ENCODE results near the gene SDK2.

SDK2 gene

GRCh38 chr17:73343739-73344454 is 300.3 kb downstream of the SDK2 start:
- H3K4me3 ChIP-seq (ENCODE audit: low read length), result no peak overlapping the region
- H3K27me3 ChIP-seq (ENCODE audit: control insufficient read depth, insufficient read depth, low read length), result no peaks in the 10 kb centered on the region

DNA sequence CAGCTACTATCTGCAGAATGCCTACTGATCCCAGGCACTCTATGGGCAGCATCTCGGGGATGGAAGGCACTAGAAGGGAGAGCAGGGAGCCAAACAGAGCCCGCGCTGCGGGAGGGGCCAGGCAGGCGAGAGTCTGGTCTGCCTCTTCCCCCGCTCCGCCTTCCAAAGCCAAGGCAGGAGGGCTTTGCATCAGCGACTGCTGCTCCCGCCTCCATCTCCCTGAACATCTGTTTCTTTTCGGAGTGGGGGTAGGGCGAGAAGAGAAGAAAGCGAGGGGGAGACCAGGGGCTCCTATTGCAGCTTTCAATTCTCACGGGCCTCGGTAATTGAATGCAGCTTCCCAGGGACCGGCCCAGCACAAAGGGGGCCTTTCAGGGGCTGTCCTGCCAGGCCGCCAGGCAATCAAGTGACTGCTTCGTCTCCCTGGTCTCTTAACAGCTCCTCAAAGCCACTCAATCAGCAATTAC is 301.0 kb downstream of the SDK2 start:
- Histone ChIP-seq H3K4me1 (ENCODE audit: control insufficient read depth, insufficient read depth, low read length) (peaks cover 24% of the 10 kb centered on the region), H3K27me3 (ENCODE audit: control insufficient read depth, insufficient read depth, low read length) (no peaks in the 10 kb centered on the region), H3K36me3 (ENCODE audit: control insufficient read depth, insufficient read depth, low read length) (no peaks in the 10 kb centered on the region), H3K4me3 (ENCODE audit: low read length) (no peak overlapping the region), H3K9me3 (ENCODE audit: control insufficient read depth, low read length) (no peaks in the 10 kb centered on the region), H3K9ac (ENCODE audit: low read length) (no peak overlapping the region)

More at GRCh38 chr17:73343739-73344454, 300.3 kb downstream of the SDK2 start:
- no peaks in the 10 kb centered on the region for H3K9me3 ChIP-seq (ENCODE audit: control insufficient read depth, low read length)
- no peak overlapping the region for H3K9ac ChIP-seq (ENCODE audit: low read length)
- no peaks in the 10 kb centered on the region for H3K36me3 ChIP-seq (ENCODE audit: control insufficient read depth, insufficient read depth, low read length)
- peaks cover 24% of the 10 kb centered on the region for H3K4me1 ChIP-seq (ENCODE audit: control insufficient read depth, insufficient read depth, low read length)

DNA sequence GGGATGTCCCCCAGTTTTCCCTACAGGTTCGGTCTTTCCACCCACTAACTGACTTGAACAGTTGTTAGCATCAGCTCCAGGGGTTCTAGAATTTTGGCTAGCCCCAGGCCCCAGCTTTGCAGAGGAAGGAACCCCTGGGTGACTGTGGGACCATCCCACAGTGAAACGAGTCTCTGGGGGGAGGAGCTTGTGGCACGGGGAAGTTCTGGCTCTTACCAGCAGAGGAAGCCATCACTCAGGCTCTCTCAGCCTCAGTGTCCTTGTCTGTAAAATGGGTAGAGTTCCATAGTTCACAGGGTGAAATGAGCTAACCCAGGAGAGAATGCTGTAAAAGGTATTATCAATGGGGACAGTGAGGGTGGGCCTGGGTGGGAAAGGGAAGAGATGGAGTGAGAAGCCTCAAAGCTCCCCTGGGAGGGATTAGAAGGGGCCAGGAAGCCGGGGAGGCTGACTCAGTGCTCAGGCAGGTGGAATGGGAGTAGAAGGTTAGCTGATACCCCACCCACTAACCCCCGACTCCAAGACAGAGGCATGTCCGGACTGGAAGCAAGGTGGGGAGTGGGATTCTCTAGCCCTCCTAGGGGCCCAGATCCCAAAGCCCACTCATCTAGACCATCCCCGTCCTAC is 301.6 kb downstream of the SDK2 start:
- Histone ChIP-seq H3K4me3 (ENCODE audit: low read length) (no peak overlapping the region), H3K36me3 (ENCODE audit: control insufficient read depth, insufficient read depth, low read length) (no peaks in the 10 kb centered on the region), H3K9me3 (ENCODE audit: control insufficient read depth, low read length) (no peaks in the 10 kb centered on the region), H3K4me1 (ENCODE audit: control insufficient read depth, insufficient read depth, low read length) (peaks cover 27% of the 10 kb centered on the region), H3K9ac (ENCODE audit: low read length) (no peak overlapping the region), H3K27me3 (ENCODE audit: control insufficient read depth, insufficient read depth, low read length) (no peaks in the 10 kb centered on the region)

GRCh38 chr17:73342050-73342522 is 302.2 kb downstream of the SDK2 start:
- Histone ChIP-seq H3K27me3 (ENCODE audit: control insufficient read depth, insufficient read depth, low read length) (no peaks in the 10 kb centered on the region), H3K4me3 (ENCODE audit: low read length) (no peak overlapping the region), H3K36me3 (ENCODE audit: control insufficient read depth, insufficient read depth, low read length) (no peaks in the 10 kb centered on the region), H3K9me3 (ENCODE audit: control insufficient read depth, low read length) (no peaks in the 10 kb centered on the region), H3K9ac (ENCODE audit: low read length) (peak overlapping the region; percentile 47), H3K4me1 (ENCODE audit: control insufficient read depth, insufficient read depth, low read length) (peaks cover 32% of the 10 kb centered on the region)

DNA sequence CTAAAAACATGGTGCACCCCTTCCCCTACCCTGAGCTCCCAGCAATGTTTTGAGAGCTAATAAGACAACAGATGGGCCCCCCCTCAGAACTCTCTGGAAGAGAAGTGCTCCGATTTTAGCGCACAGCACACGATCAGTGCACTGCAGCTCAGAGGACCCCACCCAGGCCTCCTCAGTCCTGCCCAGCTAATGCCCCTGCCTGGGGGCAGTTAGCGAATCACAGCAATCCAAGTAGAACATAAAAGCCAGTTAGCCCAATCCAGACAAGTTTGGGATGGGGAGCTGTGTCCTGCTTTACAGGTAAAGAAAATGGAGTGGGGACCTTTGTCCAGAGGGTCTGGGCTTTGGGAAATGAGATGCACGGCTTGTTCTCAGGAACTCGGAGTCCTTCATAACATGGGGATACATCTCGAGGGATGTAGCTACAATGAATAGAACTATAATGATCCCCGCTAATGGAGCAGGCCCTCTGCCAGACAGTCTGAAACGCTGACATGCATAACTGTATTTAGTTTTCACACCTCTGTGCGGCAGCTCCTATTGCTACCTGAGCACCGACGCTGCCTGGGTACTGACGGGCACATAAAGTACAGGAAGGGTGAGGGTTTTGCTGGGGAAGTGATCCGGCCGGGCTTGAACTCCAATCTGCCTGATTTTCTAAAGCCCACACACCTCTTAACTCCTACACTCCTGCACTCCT is 302.7 kb downstream of the SDK2 start:
- Histone ChIP-seq H3K9me3 (ENCODE audit: control insufficient read depth, low read length) (no peaks in the 10 kb centered on the region), H3K4me3 (ENCODE audit: low read length) (no peak overlapping the region), H3K4me1 (ENCODE audit: control insufficient read depth, insufficient read depth, low read length) (peaks cover 38% of the 10 kb centered on the region), H3K36me3 (ENCODE audit: control insufficient read depth, insufficient read depth, low read length) (no peaks in the 10 kb centered on the region), H3K9ac (ENCODE audit: low read length) (peak overlapping the region; percentile 47), H3K27me3 (ENCODE audit: control insufficient read depth, insufficient read depth, low read length) (no peaks in the 10 kb centered on the region)

DNA sequence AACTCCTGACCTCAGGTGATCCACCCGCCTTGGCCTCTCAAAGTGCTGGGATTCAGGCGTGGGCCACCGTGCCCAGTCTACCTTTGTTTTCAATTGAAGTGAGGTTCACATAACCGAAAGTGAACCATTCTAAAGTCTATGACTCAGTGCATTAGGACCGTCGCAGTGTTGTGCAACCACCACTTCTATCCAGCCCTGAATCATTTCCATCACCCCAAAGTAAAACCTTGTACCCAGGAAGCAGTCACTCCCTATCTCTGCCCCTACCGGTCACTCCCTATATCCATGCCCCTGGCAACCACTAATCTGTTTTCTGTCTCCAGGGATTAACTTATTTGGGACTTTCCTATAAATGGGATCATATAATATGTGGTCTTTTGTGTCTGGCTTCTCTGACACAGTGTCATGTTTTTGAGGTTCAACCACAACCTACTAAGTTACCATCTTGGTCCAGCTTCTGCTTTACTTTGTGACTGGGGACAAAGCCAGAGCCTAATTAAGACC is 304.1 kb downstream of the SDK2 start:
- H3K27me3 ChIP-seq (ENCODE audit: control insufficient read depth, insufficient read depth, low read length), result no peaks in the 10 kb centered on the region
- H3K36me3 ChIP-seq (ENCODE audit: control insufficient read depth, insufficient read depth, low read length), result no peaks in the 10 kb centered on the region
- H3K4me1 ChIP-seq (ENCODE audit: control insufficient read depth, insufficient read depth, low read length), result peaks cover 51% of the 10 kb centered on the region
- no peaks in the 10 kb centered on the region for H3K9me3 ChIP-seq (ENCODE audit: control insufficient read depth, low read length)
- no peak overlapping the region for H3K4me3 ChIP-seq (ENCODE audit: low read length)
- no peak overlapping the region for H3K9ac ChIP-seq (ENCODE audit: low read length)

- no peak overlapping the region for H3K9ac ChIP-seq (ENCODE audit: low read length)
- H3K4me3 ChIP-seq (ENCODE audit: low read length), result no peak overlapping the region
- no peaks in the 10 kb centered on the region for H3K36me3 ChIP-seq (ENCODE audit: control insufficient read depth, insufficient read depth, low read length)
- H3K9me3 ChIP-seq (ENCODE audit: control insufficient read depth, low read length), result no peaks in the 10 kb centered on the region
- peaks cover 57% of the 10 kb centered on the region for H3K4me1 ChIP-seq (ENCODE audit: control insufficient read depth, insufficient read depth, low read length)
- no peaks in the 10 kb centered on the region for H3K27me3 ChIP-seq (ENCODE audit: control insufficient read depth, insufficient read depth, low read length)
Observed at GRCh38 chr17:73338566-73339197, 305.6 kb downstream of the SDK2 start.

DNA sequence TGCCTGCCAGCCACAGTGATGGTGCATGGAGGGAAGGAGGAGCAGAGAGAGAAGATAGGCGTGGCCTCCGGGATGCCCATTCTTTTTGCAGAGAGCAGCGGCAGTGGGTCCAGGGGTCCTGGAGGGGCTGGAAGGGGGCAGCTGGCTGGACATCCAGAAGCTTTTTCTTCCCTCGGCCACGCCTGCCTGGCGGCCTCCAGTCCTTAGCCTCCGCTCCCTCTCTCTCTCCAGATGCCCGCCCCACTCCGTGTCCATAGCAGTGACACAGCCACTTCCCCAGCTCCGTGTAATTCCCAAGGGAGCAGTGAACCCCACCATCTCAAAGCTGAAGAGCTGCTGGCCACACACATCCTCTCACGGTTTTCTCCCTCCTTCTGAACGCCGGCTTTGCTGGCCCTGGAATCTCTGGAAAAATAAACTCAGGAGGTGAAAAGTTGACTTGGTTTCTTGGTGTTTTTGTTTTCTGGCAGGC is 306.2 kb downstream of the SDK2 start:
- Histone ChIP-seq H3K4me3 (ENCODE audit: low read length) (no peak overlapping the region), H3K27me3 (ENCODE audit: control insufficient read depth, insufficient read depth, low read length) (no peaks in the 10 kb centered on the region), H3K9me3 (ENCODE audit: control insufficient read depth, low read length) (no peaks in the 10 kb centered on the region), H3K9ac (ENCODE audit: low read length) (no peak overlapping the region), H3K4me1 (ENCODE audit: control insufficient read depth, insufficient read depth, low read length) (peaks cover 57% of the 10 kb centered on the region), H3K36me3 (ENCODE audit: control insufficient read depth, insufficient read depth, low read length) (no peaks in the 10 kb centered on the region)

GRCh38 chr17:73337330-73337710 is 306.9 kb downstream of the SDK2 start:
- no peaks in the 10 kb centered on the region for H3K36me3 ChIP-seq (ENCODE audit: control insufficient read depth, insufficient read depth, low read length)
- H3K4me1 ChIP-seq (ENCODE audit: control insufficient read depth, insufficient read depth, low read length), result peaks cover 54% of the 10 kb centered on the region
- no peaks in the 10 kb centered on the region for H3K9me3 ChIP-seq (ENCODE audit: control insufficient read depth, low read length)
- no peak overlapping the region for H3K4me3 ChIP-seq (ENCODE audit: low read length)
- H3K9ac ChIP-seq (ENCODE audit: low read length), result no peak overlapping the region
- no peaks in the 10 kb centered on the region for H3K27me3 ChIP-seq (ENCODE audit: control insufficient read depth, insufficient read depth, low read length)

DNA sequence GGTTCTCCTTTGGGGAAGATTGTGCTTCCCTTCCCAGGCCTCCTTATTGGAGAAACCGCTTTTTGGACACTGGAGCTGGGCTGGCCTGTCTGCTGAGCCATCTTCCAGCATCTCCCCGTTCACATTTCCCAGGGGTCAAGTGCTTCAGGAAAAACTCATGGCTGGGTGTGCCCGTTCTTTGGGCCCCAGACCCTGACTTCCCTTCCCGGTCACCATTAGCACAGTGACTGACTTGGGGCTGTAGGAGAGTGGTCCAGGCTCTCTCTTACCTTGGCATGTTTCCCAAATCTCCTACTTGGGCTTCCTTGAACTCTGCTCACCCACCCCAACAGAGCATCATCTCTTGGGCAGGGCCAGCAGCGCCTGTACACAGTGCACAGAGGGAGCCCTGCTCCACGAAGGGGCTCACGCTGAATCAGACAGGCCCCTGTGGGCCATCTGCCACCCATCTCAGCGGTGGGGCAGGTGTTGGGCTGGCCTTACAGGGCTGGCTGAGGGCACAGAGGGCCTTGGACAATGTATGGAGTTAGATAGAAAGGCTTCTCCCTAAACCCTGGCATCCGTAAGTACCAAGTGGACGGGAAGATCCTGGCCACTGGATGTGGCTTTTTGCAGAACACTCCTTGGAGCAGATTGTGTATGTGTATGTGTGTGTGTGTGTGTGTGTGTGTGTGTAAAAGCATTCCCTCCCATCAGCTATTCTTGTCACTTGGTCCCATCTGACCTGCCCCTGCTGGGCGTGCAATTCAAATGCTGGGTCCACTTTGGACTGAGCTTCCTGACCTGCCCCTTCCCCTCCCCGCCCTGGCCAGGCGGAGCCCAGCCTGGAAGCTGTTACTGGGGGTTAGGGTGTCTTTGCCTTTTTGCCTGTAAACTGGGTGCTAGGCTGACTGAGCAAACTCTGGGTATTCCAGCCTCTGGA is 307.6 kb downstream of the SDK2 start:
- H3K4me3 ChIP-seq (ENCODE audit: low read length), result no peak overlapping the region
- peaks cover 48% of the 10 kb centered on the region for H3K4me1 ChIP-seq (ENCODE audit: control insufficient read depth, insufficient read depth, low read length)
- no peak overlapping the region for H3K9ac ChIP-seq (ENCODE audit: low read length)
- H3K36me3 ChIP-seq (ENCODE audit: control insufficient read depth, insufficient read depth, low read length), result no peaks in the 10 kb centered on the region
- H3K27me3 ChIP-seq (ENCODE audit: control insufficient read depth, insufficient read depth, low read length), result no peaks in the 10 kb centered on the region
- no peaks in the 10 kb centered on the region for H3K9me3 ChIP-seq (ENCODE audit: control insufficient read depth, low read length)

Data from mucosa of stomach (tissue), 1 donor.